Cardiac atrium fibroblast (primary cell): ENCODE data around the gene EED. TPM values are rescaled to one million over a fixed set of nuclear protein-coding genes. Genes with fewer than 3 reads are reported as not detected.

ENCODE experiments used
- total RNA-seq: library from RNA; depleted of rRNA; stranded (reverse); fragments of >200 nt; gene quantifications from 2 replicates; pipeline ENCODE4 v1.2.3, GENCODE V29; 2015

The EED gene
- total RNA-seq: 9.4 and 11.7 TPM in 2 replicates

GRCh38 chr11:86244522-86245368 lies at the start of gene EED:
EED (plus strand) TSS chr11:86244753; CDS start chr11:86245230, 477 bp downstream.

GRCh38 chr11:86302092-86302793 lies 57.7 kb downstream of the EED start, which contains the start of gene HIKESHI:
HIKESHI (plus strand) TSS chr11:86302240; CDS start chr11:86302449, 209 bp downstream.

Other genes with a start within 250 kb of the EED start
- 209 and 215 TPM in 2 replicates for gene PICALM, start 175.7 kb upstream of the EED start, total RNA-seq
- gene HIKESHI, start 57.5 kb downstream of the EED start, total RNA-seq: 55.9 and 58.5 TPM in 2 replicates
- under 0.01 TPM in 1 of 2 replicates, not detected in the other for gene CCDC81, start 130.1 kb downstream of the EED start, total RNA-seq